NCI-H1092 (cell line): Measurements from ENCODE around the gene CSMD2.

Experiments used
- DNase-seq: peaks from one replicate; lab custom pipeline; 2025; lab: John Stamatoyannopoulos, UW

Gene CSMD2

DNA sequence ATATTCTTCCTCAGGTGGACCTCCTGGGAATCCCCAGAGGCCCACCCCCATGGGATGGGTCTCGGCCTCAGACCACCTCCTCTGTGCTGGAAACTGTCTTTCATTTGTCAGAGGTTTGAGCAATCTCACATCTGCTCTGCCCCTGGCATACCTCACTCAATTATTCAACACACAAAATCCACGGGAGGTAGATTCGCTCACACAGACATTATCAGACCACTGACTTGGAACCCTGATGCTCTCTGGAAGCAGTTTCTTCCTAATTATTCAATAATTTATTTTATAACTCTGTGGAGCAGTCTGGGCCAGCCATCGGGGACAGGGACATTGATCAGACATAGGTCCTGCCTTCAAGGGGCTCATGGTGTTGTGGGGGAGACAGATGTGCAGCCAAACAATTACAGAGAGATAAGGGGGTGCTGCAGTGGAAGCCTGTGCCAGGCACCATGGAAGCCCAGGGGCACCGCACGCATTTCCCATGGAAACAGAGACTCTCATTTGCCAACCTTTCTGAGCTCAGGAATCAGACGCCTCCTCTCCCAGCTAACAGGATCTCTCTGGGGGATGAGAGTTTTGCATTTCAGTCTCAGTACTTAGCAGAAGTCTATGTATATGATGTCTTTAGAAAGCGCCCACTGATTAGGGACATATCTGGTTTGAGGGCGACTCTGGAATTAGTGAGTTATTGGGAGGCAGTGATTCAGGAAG, 204.7 kb downstream of the CSMD2 start:
- no peak for DNase-seq

DNA sequence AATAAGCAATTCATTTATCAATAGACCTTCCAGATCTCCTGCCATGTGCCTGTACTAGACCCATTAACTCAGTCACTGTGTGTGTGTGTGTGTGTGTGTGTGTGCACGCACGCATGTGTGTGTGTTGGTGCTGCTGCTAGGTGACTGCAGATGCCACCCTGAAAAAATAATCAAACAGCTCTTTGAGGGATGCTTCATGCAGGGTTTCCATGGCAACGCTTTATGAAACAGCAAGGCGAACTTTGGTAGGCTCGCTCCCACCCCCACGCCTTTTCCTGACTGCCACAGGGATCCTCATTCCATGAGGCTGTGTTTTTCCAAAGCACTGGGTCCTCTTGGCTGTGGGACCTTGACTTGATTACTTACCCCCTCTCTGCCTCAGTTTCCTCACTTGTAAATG, 207.2 kb downstream of the CSMD2 start:
- no peak for DNase-seq

DNA sequence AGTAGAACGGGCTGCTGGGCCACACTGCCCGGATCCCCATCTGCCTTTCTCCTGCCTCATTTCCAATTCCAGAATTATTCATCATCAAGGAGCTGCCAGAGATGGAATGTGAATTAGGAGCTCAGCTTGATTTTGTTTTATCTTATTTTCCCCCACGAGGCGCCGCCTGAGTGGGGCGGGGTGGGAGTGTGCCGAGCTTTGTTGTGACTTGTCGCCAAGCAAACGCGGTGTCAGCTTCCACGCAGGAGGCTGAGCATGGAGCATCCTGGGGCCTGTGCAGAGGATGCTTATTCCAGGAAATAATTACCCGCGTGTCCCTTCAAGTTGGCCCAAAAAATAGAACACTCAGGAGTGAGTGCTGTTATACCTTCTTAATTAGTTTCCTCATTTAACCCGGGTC, 209.9 kb downstream of the CSMD2 start:
- DNase-seq: no peak

DNA sequence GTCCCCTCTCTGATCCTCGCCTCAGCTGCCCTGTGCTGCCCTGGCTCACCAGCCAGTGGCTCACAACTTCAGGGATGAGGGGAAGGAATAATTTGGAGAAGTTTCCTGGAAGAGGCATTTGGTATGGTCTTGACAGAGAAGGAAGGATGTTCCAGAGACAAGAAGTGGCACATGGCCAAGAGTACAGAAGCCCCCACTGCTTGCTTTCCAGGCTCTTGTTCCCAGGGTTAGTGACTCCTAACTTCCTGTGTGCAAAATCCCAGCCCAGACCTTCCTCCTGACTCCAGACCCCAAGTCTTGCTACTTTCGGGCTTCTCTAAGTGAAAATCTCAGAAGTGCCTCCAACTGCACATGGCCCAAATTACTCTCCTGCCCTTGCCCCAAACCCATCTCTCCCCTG, 215.5 kb downstream of the CSMD2 start:
- DNase-seq: no peak

DNA sequence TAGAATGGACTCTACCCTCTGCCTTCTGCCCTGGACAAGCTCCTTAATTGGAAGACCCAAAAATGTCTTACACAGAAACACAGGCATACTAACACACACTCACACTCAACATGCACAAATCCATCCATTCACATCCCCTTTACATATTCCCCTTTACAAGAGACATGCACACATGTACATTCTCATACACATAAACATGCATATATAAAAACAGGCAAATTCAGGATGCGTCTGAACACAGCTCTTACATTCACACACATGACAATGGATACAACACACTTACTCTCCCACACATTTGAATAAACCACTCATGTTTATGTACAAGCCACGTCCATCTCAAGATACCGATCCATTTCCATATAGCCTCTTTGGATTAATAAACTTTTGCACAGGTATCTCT, 216.7 kb downstream of the CSMD2 start:
- DNase-seq: no peak

DNA sequence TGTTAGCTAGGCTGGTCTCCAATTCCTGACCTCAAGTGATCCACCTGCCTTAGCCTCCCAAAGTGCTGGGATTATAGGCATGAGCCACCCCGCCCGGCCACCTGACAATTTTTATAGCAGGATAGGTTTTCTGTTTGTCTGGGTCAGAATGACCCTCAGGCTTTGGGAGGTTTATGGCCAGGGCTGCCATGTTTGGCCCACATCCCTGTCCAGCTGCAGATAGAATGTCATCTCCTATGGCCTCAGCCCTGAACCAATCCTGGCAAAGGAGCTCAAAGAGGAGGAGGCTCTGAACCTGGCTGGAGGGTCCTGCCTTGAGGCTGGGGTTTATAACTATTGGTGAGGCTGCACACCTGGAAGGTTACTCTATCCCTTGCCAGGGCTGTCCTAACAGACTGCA, 218.2 kb downstream of the CSMD2 start:
- DNase-seq: no peak

DNA sequence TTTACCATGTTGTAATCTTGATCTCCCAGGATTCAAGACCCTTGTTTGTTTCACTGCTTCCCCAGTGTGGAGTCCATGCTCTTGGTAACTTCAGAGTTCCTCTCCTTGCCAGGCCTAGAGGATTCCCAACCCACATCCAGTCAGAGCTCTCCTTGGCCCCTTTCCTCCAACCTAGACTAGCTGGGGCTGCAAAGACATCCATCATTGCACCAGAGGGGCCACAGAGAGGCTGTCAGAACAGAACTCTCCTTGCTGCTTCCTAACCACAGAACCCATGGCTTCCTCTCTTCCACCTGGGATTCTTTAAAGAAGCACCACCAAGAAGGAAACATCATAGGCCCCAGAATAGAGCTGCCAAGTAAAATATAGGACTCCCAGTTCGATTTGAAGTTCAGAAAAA, 220.2 kb downstream of the CSMD2 start:
- no peak for DNase-seq

DNA sequence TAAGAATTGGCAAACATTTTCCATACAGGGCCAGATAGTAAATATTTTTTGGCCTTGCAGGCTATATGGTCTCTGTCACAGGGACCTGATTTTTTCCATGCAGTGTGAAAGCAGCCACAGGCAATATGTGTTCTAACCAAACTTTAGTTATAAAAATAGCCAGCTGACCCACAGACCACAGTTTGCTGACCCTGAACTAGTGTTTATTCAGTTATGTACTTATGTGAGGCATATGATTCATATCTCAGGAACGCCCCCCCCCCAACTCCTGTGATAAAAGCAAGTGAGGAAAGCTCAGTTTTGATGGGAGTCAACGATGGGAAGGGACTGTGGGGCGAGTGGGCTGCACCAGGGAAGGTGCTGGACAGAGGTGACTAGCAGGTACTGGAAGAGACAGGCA, 221.1 kb downstream of the CSMD2 start:
- DNase-seq: no peak

DNA sequence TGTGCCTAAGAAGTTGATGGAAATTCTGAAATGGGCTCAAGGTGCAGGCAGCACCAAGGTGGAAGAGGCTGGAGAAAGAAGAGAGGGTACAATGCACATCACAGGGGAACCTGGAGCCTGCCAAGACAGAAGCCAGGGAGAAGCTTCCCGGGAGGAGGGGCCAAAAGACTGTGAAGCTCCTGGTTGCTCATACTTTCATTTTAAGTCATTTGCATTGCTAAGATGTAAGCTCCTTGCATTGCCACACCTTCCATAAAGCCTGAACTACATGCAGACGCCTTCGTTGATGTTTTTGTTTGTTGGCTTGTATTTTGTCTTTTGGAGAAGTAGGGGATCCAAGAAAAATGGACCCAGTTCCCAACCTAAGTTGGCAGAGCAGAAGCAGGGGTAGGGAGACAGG, 232.2 kb downstream of the CSMD2 start:
- DNase-seq: no peak

DNA sequence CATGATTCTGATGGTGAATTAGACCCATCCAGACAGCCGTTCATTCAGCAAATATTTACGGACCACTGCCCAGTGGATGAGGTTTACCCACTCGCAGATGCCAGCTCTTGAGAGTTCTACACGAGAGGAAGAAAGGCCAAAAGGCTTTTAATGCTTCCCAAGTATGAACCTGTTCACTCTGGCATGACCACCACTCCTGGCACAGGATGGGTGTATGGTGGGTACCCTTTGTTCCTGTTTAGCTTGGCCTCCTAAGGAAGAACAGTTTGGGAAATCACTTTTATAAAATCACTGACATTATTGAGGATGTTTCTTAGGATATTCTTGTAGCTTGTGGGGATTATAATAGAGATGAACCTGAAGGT, 233.9 kb downstream of the CSMD2 start:
- DNase-seq: peak; percentile 88

DNA sequence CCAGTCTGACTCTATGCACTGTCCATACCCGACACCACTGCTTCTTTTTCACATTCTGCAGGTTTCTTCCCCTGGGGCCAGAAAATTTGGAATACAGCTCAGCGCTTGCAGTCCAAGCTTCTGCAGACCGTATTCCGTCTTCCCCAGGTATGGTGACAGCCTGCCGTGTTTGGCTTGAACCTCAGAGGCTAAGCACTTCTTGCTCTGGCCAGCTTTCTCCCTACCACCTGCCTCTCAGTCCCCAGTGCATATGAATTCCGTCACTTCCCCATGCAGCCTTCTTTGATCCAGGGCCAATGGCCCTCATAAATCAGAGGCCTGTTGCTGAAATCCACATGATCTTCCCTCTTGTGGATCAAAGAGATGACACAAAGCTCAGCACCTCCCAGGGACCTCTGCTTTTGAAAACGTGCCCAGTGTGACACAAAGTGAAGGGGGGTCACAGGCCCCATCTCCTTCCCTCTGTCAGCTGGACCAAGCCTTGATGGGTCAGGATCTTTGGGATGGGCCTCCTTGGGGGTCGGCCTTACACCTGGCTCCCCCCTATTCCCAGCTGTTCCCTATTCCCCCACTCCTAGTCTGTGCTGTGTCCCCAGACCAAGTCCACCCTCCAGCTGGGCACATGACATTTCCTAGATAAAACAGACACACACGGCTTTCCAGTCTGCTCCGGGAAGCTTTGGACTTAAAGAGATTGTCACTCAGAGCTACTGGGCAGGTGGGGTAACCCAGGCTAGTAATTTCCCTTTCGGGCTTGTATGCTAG, 234.5 kb downstream of the CSMD2 start:
- peak; percentile 57 for DNase-seq

DNA sequence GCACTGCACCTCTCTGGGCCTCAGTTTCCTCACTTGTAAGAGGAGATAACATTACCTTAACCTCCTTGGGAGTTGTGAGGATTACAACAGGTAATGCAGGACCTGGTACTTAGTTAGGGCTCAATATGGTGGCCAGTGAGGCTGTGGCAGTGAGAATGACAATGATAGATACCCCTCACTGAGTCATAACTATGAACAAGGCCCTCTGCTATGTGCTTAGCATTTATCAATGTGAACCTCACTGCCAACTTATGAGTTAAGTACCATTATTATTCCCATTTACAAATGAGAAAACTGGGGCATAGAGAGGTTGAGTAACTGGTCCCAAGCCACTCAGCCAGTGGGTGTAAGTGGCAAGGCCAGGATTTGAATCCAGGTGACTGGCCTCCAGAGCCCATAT, 236.8 kb downstream of the CSMD2 start:
- no peak for DNase-seq

DNA sequence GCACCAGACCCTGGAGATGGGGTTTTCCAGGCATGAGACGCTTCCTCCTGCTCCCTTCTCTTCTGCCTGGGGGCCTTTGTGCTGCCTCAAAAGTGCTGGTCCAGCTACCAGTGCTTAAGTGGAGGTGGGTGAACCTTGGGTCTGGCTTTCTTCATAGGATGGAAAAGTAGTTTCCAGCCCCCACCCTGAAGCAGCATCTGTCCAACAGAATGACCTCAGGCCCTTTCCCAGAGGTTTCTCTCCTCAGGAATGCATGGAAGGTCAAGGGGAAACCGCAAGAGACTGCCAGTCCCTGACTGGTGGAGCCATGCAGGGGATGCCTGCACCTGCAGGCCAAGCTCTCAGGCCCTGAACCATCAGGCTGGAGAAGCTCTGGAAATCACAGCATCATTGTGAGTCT, 237.3 kb downstream of the CSMD2 start:
- no peak for DNase-seq

DNA sequence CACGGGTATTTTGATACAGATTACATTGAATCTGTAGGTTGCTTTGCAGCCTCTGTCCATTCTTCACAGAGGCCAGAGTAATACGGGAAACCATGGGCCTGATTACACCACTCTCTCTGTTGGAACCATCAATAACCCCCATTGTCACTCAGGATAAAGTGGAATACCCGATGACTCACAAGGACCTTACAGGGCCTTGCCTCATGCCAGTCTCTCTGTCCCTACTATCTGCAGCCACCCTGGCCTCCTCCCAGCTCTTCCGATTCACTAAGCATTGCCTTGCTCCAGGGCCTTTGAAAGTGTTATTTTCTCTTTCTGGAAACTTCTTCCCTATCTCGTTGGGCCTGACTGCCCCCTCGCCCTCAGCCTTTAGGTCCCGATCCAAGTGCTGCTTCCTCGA, 239.4 kb downstream of the CSMD2 start:
- DNase-seq: no peak

DNA sequence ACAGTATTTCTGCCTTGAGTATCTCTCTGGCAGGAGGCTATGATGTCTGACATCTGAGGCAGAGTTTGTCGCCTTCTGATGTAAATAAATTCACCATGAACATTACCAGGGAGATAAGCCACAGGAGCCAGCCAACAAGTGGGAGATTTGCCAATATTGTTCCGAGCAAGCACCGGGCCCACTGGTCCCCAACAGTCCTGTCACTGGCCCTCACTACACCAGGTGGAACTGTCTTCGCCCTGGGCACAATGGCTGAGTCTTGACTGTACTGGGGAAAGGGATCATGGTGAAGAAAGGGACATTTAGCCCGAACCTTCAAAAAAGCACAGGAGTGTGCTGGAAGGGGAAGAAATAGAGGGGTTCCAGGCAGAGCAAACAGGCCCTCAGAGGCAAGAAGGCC, 243.7 kb downstream of the CSMD2 start:
- no peak for DNase-seq

DNA sequence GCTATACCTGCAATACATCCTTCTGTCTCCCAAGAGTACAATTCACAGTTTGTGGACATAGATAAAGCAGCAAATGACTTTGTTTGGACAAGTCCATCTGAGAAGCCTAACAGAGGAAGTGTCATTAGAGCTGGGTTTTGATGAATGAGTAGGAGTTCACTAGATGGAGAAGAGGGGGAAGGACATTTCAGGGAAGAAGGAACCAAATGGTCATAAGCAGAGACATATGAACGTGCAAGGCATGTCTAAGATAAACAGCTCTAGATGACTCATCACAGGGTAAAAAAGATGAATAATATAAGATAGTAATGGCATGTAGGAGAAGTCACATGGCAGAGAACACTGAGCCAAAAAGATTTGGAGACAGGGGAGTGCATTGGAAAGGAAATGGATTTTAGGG, 246.7 kb downstream of the CSMD2 start:
- DNase-seq: no peak

DNA sequence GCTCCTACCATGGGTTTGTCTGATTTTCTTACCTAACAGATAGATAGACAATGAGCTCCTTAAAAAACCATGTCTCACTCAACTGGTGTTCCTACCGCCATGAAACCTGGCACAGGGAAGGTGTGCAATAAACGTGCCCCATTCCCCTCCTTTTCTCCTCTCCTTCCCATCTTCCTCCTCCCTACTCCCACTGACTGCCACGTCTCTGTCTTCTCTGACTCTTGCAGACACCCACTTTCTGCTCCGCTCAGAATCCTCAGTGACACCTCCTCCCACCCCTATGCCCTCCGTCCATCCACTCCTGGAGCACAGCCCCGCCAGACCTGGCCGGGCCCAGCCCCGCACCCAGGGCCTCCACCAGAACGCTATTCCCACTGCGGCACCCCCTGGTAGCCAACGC, 248.2 kb downstream of the CSMD2 start:
- no peak for DNase-seq

DNA sequence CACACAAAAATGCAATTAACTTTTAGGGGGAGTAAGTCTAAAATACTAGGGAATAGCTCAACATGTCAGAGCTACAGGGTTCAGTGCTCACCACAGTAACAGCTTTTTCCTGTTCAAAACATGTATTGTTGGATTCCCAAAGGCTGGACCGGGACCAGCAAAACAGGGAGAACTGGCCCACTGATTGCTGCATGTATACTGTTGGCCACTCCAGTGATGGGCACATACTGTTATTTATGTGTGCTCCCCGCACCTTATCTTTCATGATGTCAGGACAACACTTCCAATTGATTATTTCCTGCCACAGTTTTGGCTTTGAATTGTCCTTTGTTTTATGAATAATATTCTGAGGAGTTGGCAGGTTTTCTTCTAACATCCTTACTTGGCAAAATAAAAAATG, 250.5 kb downstream of the CSMD2 start:
- no peak for DNase-seq

DNA sequence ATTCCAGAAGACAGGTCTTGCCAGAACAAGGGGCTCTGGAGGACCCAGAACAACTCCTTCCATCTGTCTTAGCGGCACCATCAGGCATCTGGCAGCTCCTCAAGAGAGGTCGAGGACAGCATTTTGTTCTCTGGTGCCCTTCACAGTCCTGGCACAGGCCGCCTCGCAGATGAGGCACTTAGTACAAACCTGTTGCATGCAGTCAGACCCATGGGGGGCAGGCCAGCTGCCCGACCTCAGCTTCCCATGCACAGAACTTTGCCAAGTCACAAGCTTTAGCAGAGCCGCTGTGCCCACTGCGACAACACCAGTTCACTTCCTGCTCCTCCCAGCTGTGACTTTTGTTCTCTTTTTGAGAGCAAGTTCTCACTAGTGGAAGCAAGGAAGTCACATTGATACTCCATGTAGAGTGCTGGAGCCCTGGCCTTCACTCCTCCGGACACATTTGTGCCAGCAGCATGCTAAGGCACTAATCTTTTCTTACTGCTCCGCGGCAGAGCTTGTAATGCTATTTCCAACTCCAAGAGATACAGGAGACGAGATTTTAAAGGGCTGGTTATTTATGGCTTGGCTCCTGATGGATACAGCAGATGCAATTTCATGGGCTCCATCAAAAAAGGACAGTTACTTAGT, 256.6 kb downstream of the CSMD2 start:
- DNase-seq: no peak

DNA sequence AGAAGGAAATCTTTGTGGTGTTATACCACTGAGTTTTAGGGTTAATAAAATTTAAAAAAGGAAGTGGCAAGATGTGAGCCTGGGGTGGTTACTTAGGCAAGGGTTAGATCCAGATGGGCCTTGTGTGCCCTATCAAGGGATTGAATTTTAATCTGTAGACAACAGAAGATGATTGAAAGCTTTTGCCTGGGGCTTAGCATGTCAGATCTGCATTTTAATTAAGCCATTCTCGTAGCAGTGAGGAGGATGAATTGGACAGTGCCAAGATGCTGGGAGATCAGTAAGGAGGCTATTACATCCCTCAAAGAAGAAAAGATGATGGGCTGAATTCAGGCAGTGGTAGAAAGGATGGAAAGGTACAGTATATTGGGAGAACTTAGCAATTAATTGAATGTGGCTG, 258.9 kb downstream of the CSMD2 start:
- no peak for DNase-seq

DNA sequence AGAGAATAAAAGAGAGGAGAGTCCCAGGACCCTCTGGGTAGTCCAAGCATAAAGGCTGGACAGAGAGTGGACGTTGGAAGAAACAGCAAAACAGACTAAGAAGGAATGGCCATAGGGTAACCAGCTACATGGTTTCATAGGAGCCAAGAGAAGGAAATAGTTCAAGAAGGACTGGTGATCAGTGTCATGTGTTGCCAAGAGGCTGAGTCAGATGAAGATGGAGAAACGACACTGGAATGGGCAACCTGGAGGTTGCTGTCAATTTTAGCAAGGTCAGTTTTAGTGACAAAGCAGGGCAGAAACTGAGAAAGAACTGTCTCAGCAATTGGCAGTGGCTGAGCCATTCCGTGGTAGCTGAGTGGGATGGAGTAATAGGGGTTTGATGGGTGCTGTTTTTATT, 259.8 kb downstream of the CSMD2 start:
- no peak for DNase-seq

DNA sequence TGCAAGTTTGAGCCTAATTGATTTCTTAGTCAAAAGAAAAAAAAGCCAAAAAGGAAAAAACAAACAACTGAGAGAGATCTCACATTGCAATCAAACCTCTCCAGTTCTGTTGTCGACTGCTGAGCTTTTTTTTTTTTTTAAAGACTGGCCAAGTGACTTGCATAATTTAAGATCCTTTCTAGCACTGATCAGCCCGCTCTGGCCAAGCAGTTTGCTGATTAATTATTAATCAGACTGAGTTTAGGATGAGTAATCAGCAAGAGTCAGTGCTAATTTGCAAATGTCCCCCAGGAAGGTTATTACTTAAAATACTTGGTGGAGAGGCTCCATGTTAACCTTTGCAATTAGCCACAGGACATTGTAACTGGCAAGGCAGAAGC, 261.8 kb downstream of the CSMD2 start:
- no peak for DNase-seq

DNA sequence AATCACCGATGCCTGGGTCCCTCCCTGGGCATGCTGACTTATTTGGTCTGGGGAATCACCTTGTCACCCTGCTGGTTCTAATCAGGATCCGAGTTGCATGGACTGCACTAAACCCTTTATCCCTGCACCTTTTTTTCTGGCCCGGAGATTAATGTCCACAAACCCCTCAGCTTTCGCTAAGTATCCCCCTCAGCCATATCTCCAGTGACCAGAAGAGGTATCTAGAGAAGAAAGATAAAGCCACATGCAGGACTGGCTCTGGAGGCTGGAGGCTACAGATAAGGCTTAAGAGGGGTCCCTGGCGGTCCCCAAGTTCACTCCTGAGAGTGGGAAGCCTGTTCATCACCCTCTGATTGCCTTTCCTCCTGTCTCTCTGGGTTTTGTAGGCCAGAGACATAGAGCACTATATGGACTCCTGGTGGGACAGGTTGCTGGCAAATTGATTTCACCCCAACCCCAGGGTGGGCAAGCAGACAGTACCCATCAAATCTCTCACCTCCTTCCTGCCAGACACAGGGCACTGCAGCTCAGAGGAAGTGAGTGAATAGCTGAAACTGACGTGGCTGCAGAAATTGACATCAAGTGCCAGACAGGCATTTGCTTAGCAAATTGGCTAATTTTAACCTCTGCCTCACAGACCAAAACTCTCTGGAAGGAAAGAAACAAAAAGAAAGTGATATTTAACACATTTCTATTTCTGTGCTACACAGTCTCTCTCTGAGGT, 262.4 kb downstream of the CSMD2 start:
- peak; percentile 3 for DNase-seq
